ENCODE measurements around the gene SLC19A2. TPM values are rescaled to one million over a fixed set of nuclear protein-coding genes. Genes with fewer than 3 reads are reported as not detected.

SLC19A2 gene
- total and polyA plus RNA-seq, 2 donors from 2014 or later, result 7.8 to 10.9 TPM

- H3K36me3 ChIP-seq (ENCODE audit: control insufficient read depth in 2 of 3, insufficient read depth in 3 of 3, low read length in 3 of 3), result no peaks in the 10 kb centered on the region
- H3K4me3 ChIP-seq (ENCODE audit: low read length in 3 of 3), result no peak overlapping the region
- H3K27ac ChIP-seq (ENCODE audit: low read depth in 2 of 2, low read length in 2 of 2), result no peak overlapping the region
- DNase-seq (no peak), FAIRE-seq (no peak)
- H3K9ac ChIP-seq (ENCODE audit: low read length in 3 of 3), result no peak overlapping the region
- no peaks in the 10 kb centered on the region for H3K9me3 ChIP-seq (ENCODE audit: control insufficient read depth in 2 of 3, insufficient read depth in 1 of 3, low read length in 3 of 3)
- intact Hi-C loops (cut with DNase I), result no loop called here
- no peaks in the 10 kb centered on the region for H3K27me3 ChIP-seq (ENCODE audit: control insufficient read depth, insufficient read depth, low read length)
- TF ChIP-seq, protein P1, sequence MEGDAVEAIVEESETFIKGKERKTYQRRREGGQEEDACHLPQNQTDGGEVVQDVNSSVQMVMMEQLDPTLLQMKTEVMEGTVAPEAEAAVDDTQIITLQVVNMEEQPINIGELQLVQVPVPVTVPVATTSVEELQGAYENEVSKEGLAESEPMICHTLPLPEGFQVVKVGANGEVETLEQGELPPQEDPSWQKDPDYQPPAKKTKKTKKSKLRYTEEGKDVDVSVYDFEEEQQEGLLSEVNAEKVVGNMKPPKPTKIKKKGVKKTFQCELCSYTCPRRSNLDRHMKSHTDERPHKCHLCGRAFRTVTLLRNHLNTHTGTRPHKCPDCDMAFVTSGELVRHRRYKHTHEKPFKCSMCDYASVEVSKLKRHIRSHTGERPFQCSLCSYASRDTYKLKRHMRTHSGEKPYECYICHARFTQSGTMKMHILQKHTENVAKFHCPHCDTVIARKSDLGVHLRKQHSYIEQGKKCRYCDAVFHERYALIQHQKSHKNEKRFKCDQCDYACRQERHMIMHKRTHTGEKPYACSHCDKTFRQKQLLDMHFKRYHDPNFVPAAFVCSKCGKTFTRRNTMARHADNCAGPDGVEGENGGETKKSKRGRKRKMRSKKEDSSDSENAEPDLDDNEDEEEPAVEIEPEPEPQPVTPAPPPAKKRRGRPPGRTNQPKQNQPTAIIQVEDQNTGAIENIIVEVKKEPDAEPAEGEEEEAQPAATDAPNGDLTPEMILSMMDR (IDR thresholded peaks at IDR 0.05; ENCODE audit: borderline replicate concordance, extremely low read depth, insufficient read depth), result no peak
- peaks cover 0 to 5% (median 0%) of the 10 kb centered on the region in 3 donors for H3K4me1 ChIP-seq (ENCODE audit: control insufficient read depth in 2 of 3, insufficient read depth in 2 of 3, low read depth in 1 of 3, low read length in 3 of 3)
Observed at GRCh38 chr1:169525391-169525790, 39.6 kb upstream of the SLC19A2 start.

- no peak overlapping the region for H3K9ac ChIP-seq (ENCODE audit: low read length in 3 of 3)
- no peak for DNase-seq
- no peaks in the 10 kb centered on the region for H3K36me3 ChIP-seq (ENCODE audit: control insufficient read depth in 2 of 3, insufficient read depth in 3 of 3, low read length in 3 of 3)
- FAIRE-seq, result no peak
- intact Hi-C loops (cut with DNase I), result no loop called here
- no peak overlapping the region for H3K27ac ChIP-seq (ENCODE audit: low read depth in 2 of 2, low read length in 2 of 2)
- TF ChIP-seq, protein P1 (IDR thresholded peaks at IDR 0.05; ENCODE audit: borderline replicate concordance, extremely low read depth, insufficient read depth), result no peak
- no peaks in the 10 kb centered on the region for H3K27me3 ChIP-seq (ENCODE audit: control insufficient read depth, insufficient read depth, low read length)
- H3K4me3 ChIP-seq (ENCODE audit: low read length in 3 of 3), result no peak overlapping the region
- no peaks in the 10 kb centered on the region for H3K9me3 ChIP-seq (ENCODE audit: control insufficient read depth in 2 of 3, insufficient read depth in 1 of 3, low read length in 3 of 3)
- H3K4me1 ChIP-seq (ENCODE audit: control insufficient read depth in 2 of 3, insufficient read depth in 2 of 3, low read depth in 1 of 3, low read length in 3 of 3), result peaks cover 0 to 5% (median 0%) of the 10 kb centered on the region in 3 donors
Observed at GRCh38 chr1:169523904-169524303, 38.2 kb upstream of the SLC19A2 start.

DNA sequence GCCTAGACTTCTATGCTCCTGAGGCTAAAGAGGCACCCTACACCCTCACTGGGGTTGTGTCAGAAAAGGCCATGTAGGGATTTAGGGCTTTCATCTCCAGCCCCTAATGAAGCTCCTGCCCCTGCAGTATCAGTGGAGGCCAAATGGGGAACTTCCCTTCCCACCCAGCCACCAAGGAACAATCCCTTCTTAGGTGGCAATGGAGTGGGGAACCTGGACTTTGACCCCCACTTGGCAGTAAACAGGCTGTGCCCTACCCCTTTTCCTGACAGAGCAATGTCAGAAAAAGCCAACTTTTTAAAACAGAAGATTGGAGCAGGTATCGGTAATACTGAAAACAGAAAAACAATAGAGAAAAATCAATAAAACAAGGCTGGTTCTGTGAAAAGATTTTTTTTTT, 35.5 kb upstream of the SLC19A2 start:
- Histone ChIP-seq H3K4me1 (ENCODE audit: control insufficient read depth in 2 of 3, insufficient read depth in 2 of 3, low read depth in 1 of 3, low read length in 3 of 3) (no peaks in the 10 kb centered on the region), H3K27ac (ENCODE audit: low read depth in 2 of 2, low read length in 2 of 2) (no peak overlapping the region), H3K9me3 (ENCODE audit: control insufficient read depth in 2 of 3, insufficient read depth in 1 of 3, low read length in 3 of 3) (no peaks in the 10 kb centered on the region), H3K9ac (ENCODE audit: low read length in 3 of 3) (no peak overlapping the region), H3K4me3 (ENCODE audit: low read length in 3 of 3) (no peak overlapping the region), H3K36me3 (ENCODE audit: control insufficient read depth in 2 of 3, insufficient read depth in 3 of 3, low read length in 3 of 3) (no peaks in the 10 kb centered on the region), H3K27me3 (ENCODE audit: control insufficient read depth, insufficient read depth, low read length) (no peaks in the 10 kb centered on the region)
- TF ChIP-seq, protein P1 (IDR thresholded peaks at IDR 0.05; ENCODE audit: borderline replicate concordance, extremely low read depth, insufficient read depth), result no peak
- intact Hi-C loops (cut with DNase I), result no loop called here
- no peak for DNase-seq
- no peak for FAIRE-seq

DNA sequence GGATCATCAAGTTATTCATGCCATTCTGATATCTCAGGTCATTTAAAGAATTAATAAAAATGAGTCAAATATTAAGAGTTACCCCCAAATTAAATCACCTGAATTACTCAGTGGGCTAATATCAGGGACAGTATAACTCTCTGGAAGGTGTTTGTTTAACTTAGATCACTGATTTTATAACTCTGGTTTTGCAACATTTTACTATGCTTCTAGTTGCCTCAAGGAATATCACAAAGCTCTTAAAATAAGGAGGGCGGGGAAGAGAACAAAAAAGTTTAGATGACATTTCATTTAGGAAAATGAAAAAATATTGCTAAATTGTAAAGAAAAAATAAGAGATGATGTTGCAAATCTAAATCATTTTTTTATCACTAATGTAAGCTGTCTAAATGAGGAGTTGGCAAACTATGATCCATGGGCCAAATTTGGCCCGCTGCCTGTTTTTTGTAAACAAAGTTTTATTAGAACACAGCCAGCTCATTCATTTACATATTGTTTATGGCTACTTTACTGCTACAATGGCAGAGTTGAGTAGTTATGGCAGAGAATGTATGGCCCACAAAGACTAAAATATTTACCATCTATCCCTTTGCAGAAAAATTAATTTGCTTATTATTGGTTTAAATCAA, 31.9 kb upstream of the SLC19A2 start:
- Histone ChIP-seq H3K27me3 (ENCODE audit: control insufficient read depth, insufficient read depth, low read length) (no peaks in the 10 kb centered on the region), H3K36me3 (ENCODE audit: control insufficient read depth in 2 of 3, insufficient read depth in 3 of 3, low read length in 3 of 3) (no peaks in the 10 kb centered on the region), H3K9me3 (ENCODE audit: control insufficient read depth in 2 of 3, insufficient read depth in 1 of 3, low read length in 3 of 3) (no peaks in the 10 kb centered on the region), H3K4me3 (ENCODE audit: low read length in 3 of 3) (no peak overlapping the region), H3K9ac (ENCODE audit: low read length in 3 of 3) (no peak overlapping the region), H3K4me1 (ENCODE audit: control insufficient read depth in 2 of 3, insufficient read depth in 2 of 3, low read depth in 1 of 3, low read length in 3 of 3) (no peaks in the 10 kb centered on the region), H3K27ac (ENCODE audit: low read depth in 2 of 2, low read length in 2 of 2) (no peak overlapping the region)
- FAIRE-seq, result no peak
- DNase-seq, result no peak
- intact Hi-C loops (cut with DNase I), result no loop called here
- TF ChIP-seq, protein P1 (IDR thresholded peaks at IDR 0.05; ENCODE audit: borderline replicate concordance, extremely low read depth, insufficient read depth), result no peak

Measured in kidney (tissue), 14 donors.